ENCODE results near the gene CLIP1. TPM values are rescaled to one million over a fixed set of nuclear protein-coding genes. Genes with fewer than 3 reads are reported as not detected.

CLIP1 gene
- total RNA-seq, 1 experiment from 2014 or later = 42.9 TPM

DNA sequence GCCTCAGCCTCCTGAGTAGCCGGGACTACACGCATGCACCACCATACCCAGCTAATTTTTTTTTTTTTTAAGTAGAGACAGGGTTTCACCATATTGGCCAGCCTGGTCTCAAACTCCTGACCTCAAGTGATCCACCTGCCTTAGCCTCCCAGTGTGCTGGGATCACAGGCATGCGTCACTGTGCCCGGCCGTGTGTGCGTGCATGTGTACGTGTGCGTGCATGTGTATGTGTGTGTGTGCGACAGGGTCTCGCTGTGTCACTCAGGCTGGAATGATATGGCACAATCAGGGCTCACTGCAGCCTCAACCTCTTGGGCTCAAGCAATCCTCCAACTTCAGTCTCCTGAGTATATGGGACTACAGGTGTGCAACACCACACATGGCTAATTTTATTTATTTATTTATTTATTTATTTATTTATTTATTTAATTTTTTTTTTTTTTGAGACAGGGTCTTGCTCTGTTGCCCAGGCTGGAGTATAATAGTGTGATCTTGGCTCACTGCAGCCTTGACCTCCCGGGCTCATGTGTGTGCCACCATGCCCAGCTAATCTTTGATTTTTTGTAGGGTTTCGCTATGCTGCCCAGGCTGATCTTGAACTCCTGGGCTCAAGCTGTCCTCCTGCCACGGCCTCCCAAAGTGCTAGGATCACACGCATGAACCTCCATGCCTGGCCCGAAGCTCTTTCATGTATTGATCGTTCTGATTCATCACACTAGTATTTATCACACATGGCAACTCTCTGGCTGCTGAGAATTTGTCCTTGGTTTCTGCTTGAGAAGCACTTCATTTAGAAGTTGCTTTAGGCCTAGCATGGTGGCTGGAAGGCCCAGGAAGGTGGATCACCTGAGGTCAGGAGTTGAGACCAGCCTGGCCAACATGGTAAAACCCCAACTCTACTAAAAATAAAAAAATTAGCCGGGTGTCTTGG is 35.9 kb upstream of the CLIP1 start:
- ATAC-seq (no peak), DNase-seq (ENCODE audit: low read depth, low spot score) (no peak)
- H3K27me3 ChIP-seq (ENCODE audit: insufficient read depth, low read length) = no peaks in the 10 kb centered on the region
- no TSS peak for BruUV-seq (replicated peaks)
- intact Hi-C loops (cut with micrococcal nuclease) = no loop called here
- H3K9me3 ChIP-seq (ENCODE audit: control insufficient read depth in 1 of 2, insufficient read depth in 1 of 2, low read depth in 1 of 2, low read length in 2 of 2) = no peaks in the 10 kb centered on the region
- peaks cover 0 to 9% of the 10 kb centered on the region in 2 experiments; a peak in 1 of 4 replicates for H3K4me1 ChIP-seq (ENCODE audit: control insufficient read depth in 1 of 2, insufficient read depth in 2 of 2, low read length in 2 of 2)
- H3K79me2 ChIP-seq (ENCODE audit: insufficient read depth, low read length) = no peaks in the 10 kb centered on the region
- TF ChIP-seq ZBTB33 (IDR thresholded peaks at IDR 0.05; ENCODE audit: extremely low read depth, insufficient replicate concordance, low read length) = no peak
- TF ChIP-seq POLR2A (IDR thresholded peaks at IDR 0.05; ENCODE audit: borderline replicate concordance, extremely low read depth, insufficient read depth, insufficient read length) = no peak
- no peak for TF ChIP-seq REST (IDR thresholded peaks at IDR 0.05; ENCODE audit: low read depth)
- TF ChIP-seq, protein P1, sequence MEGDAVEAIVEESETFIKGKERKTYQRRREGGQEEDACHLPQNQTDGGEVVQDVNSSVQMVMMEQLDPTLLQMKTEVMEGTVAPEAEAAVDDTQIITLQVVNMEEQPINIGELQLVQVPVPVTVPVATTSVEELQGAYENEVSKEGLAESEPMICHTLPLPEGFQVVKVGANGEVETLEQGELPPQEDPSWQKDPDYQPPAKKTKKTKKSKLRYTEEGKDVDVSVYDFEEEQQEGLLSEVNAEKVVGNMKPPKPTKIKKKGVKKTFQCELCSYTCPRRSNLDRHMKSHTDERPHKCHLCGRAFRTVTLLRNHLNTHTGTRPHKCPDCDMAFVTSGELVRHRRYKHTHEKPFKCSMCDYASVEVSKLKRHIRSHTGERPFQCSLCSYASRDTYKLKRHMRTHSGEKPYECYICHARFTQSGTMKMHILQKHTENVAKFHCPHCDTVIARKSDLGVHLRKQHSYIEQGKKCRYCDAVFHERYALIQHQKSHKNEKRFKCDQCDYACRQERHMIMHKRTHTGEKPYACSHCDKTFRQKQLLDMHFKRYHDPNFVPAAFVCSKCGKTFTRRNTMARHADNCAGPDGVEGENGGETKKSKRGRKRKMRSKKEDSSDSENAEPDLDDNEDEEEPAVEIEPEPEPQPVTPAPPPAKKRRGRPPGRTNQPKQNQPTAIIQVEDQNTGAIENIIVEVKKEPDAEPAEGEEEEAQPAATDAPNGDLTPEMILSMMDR (IDR thresholded peaks at IDR 0.05 in 2 of 3, conservative IDR thresholded peaks at IDR 0.05 in 1 of 3; ENCODE audit: borderline replicate concordance in 1 of 3, insufficient read depth in 1 of 3, low read depth in 2 of 3, low read length in 2 of 3) = no peak
- TF ChIP-seq ZFX (IDR thresholded peaks at IDR 0.05) = no peak
- TF ChIP-seq ATF3 (IDR thresholded peaks at IDR 0.05) = no peak
- no peak for TF ChIP-seq MAX (IDR thresholded peaks at IDR 0.05)
- TF ChIP-seq JUND (IDR thresholded peaks at IDR 0.05) = no peak
- TF ChIP-seq CEBPB (IDR thresholded peaks at IDR 0.05; ENCODE audit: low read depth) = no peak
- TF ChIP-seq SIN3A (IDR thresholded peaks at IDR 0.05; ENCODE audit: low read depth) = no peak
- no peak for TF ChIP-seq POLR2AphosphoS5 (IDR thresholded peaks at IDR 0.05; ENCODE audit: low read depth, low read length)
- TF ChIP-seq FOSL1 (IDR thresholded peaks at IDR 0.05; ENCODE audit: low read depth) = no peak
- no peak overlapping the region for H3K4me3 ChIP-seq (replicated peaks in 1 of 2; ENCODE audit: low read depth in 1 of 2, low read length in 2 of 2)
- no peak overlapping the region for H3K27ac ChIP-seq (ENCODE audit: low read depth, low read length)
- H3K9me2 ChIP-seq (ENCODE audit: insufficient read depth) = no peaks in the 10 kb centered on the region
- ChIA-PET POLR2A (no interaction called here), RAD21 (ENCODE audit: low non-redundant PET in 1 of 2, low total read pairs in 2 of 2, uncharacterized antibody in 2 of 2, unreplicated experiment in 2 of 2) (no interaction called here), CTCF (interaction anchor here (1.9 kb wide), 1 partner anchor 13 kb away, joined by 6 read pairs; no protein-coding TSS in a partner anchor)
- H3K9ac ChIP-seq (ENCODE audit: low read length) = no peak overlapping the region
- no peak overlapping the region for H2AFZ ChIP-seq (ENCODE audit: low read depth, low read length, poor library complexity, severe bottlenecking)
- no peaks in the 10 kb centered on the region for H3K36me3 ChIP-seq (ENCODE audit: control insufficient read depth in 1 of 2, insufficient read depth in 2 of 2, low read length in 2 of 2)
- no peak overlapping the region for H3K4me2 ChIP-seq (ENCODE audit: low read length)
- H4K20me1 ChIP-seq (ENCODE audit: insufficient read depth) = no peaks in the 10 kb centered on the region

Data from HCT116 (cell line).